ENCODE measurements around the gene RAX2.

RAX2 gene

GRCh38 chr19:3740431-3740830 lies 31.6 kb downstream of the RAX2 start:
- no peak overlapping the region for H3K27ac ChIP-seq
- H3K4me3 ChIP-seq: no peak overlapping the region
- no peak for DNase-seq (ENCODE audit: low spot score)
- TF ChIP-seq CTCF (IDR thresholded peaks at IDR 0.05): no peak

- no peak for DNase-seq (ENCODE audit: low spot score)
- Histone ChIP-seq H3K27ac (no peak overlapping the region), H3K4me3 (no peak overlapping the region)
- no peak for TF ChIP-seq CTCF (IDR thresholded peaks at IDR 0.05)
Observed at GRCh38 chr19:3738477-3739220, 33.4 kb downstream of the RAX2 start.

GRCh38 chr19:3737487-3738205 lies 34.4 kb downstream of the RAX2 start:
- DNase-seq (ENCODE audit: low spot score): no peak
- no peak for TF ChIP-seq CTCF (IDR thresholded peaks at IDR 0.05)
- Histone ChIP-seq H3K4me3 (no peak overlapping the region), H3K27ac (no peak overlapping the region)

- H3K27ac ChIP-seq: no peak overlapping the region
Observed at GRCh38 chr19:3736106-3736724, 35.8 kb downstream of the RAX2 start.

GRCh38 chr19:3734310-3734600 lies 37.8 kb downstream of the RAX2 start:
- no peak for TF ChIP-seq CTCF (IDR thresholded peaks at IDR 0.05)
- Histone ChIP-seq H3K4me3 (no peak overlapping the region), H3K27ac (no peak overlapping the region)
- no peak for DNase-seq (ENCODE audit: low spot score)

More at GRCh38 chr19:3736106-3736724, 35.8 kb downstream of the RAX2 start:
- no peak for TF ChIP-seq CTCF (IDR thresholded peaks at IDR 0.05)
- no peak for DNase-seq (ENCODE audit: low spot score)
- no peak overlapping the region for H3K4me3 ChIP-seq

- no peak for DNase-seq (ENCODE audit: low spot score)
- no peak for TF ChIP-seq CTCF (IDR thresholded peaks at IDR 0.05)
- H3K4me3 ChIP-seq: no peak overlapping the region
- no peak overlapping the region for H3K27ac ChIP-seq
Observed at GRCh38 chr19:3733549-3734309, 38.3 kb downstream of the RAX2 start.

Measured in coronary artery (tissue), 2 donors.